Measurements from ENCODE around the gene SPRED2. TPM values are rescaled to one million over a fixed set of nuclear protein-coding genes. Genes with fewer than 3 reads are reported as not detected.

The SPRED2 gene
- total and polyA plus RNA-seq, 2 of the 8 experiments (the other 6 are each of a cell fraction or from before 2014, with no cell fraction given), result 15.3 to 22.5 TPM

GRCh38 chr2:65264821-65265670, 167.4 kb downstream of the SPRED2 start (continued):
- TF ChIP-seq CHD7 (IDR thresholded peaks at IDR 0.05; ENCODE audit: insufficient replicate concordance, low read length) (no peak), EZH2 (IDR thresholded peaks at IDR 0.05; ENCODE audit: low read depth, low read length, severe bottlenecking) (no peak), ATF2 (IDR thresholded peaks at IDR 0.05; ENCODE audit: low read length) (no peak), NRF1 (IDR thresholded peaks at IDR 0.05; ENCODE audit: low read depth, low read length) (no peak), PHF8 (conservative IDR thresholded peaks at IDR 0.05; ENCODE audit: low read depth, low read length) (no peak), ATF3 (IDR thresholded peaks at IDR 0.05; ENCODE audit: insufficient read depth, low read depth, low read length) (no peak)

Measured in H1 (cell line).